K562 (cell line): ENCODE data around the gene MC1R. TPM values are rescaled to one million over a fixed set of nuclear protein-coding genes. Genes with fewer than 3 reads are reported as not detected.
A peak's percentile ranks its signal among the peaks of the same experiment; 100 is the strongest.

Experiments
- BDP1 ChIP-seq: IDR thresholded peaks from 3 replicates; pipeline ENCODE4 v1.6.1; 2011; ENCODE audit not compliant: insufficient read length, insufficient read depth
- CBFA2T3 ChIP-seq: fragments of 450-650 bp; IDR thresholded peaks from 2 replicates; pipeline ENCODE4 v1.6.1; 2017
- CREBBP ChIP-seq: IDR thresholded peaks from one replicate; pipeline ENCODE4 v1.6.1; 2012; ENCODE audit warnings: low read depth, mild to moderate bottlenecking, control low read depth, inconsistent platforms, low read length
- CTBP1 ChIP-seq: fragments of 450-650 bp; IDR thresholded peaks from 2 replicates; pipeline ENCODE4 v1.6.1; 2016; ENCODE audit warnings: borderline replicate concordance
- FOXK2 ChIP-seq, 2 experiments: fragments of 450-650 bp; IDR thresholded peaks in 1 of 2; conservative IDR thresholded peaks in 1 of 2; 2 replicates each; pipeline ENCODE4 v1.6.1; 2016; ENCODE audit warnings: low read depth in 2 of 2, mild to moderate bottlenecking in 1 of 2
- HEY1 ChIP-seq: fragments of 250-450 bp; sonication (Bioruptor Pico); IDR thresholded peaks from 2 replicates; pipeline ENCODE4 v1.5.0; 2020; ENCODE audit warnings: mild to moderate bottlenecking, moderate library complexity, borderline replicate concordance
- JUN ChIP-seq, 2 experiments: sonication (generic) in 1 of 2; formaldehyde crosslinking in 1 of 2; IDR thresholded peaks; 2 replicates each; pipeline versions ENCODE4 v1.6.1 to v1.8.0; 2012 to 2022; ENCODE audit warnings: borderline replicate concordance in 2 of 2, mild to moderate bottlenecking in 2 of 2, improper control_type of control experiment in 1 of 2, low read depth in 1 of 2, low read length in 1 of 2, missing genetic modification reagents in 1 of 2
- RUNX1 ChIP-seq: sonication (generic); IDR thresholded peaks from 2 replicates; pipeline ENCODE4 v1.6.1; 2016; ENCODE audit warnings: antibody characterized with exemption, low read depth
- TARDBP ChIP-seq: fragments of 450-650 bp; IDR thresholded peaks from 2 replicates; pipeline ENCODE4 v1.6.1; 2016
- ZNF445 ChIP-seq: fragments of 250-450 bp; sonication (Bioruptor Pico); IDR thresholded peaks from 2 replicates; pipeline ENCODE4 v1.4.0; 2020; ENCODE audit warnings: low read depth, mild to moderate bottlenecking, moderate library complexity
- polyA plus RNA-seq, 8 experiments: library from polyadenylated mRNA; depleted of rRNA in 4 of 8; stranded (reverse) in 5 of 8; unstranded in 3 of 8; fragments of >200 nt; fragmentation: Nextera tagmentation in 2 of 8; fragmentation: Illumina TruSeq in 1 of 8; extraction: Ambion mirVana in 2 of 8; extraction: Trizol in 1 of 8; gene quantifications; 2 replicates each; pipeline versions ENCODE4 v1.2.1 to v1.2.3, GENCODE V29; 2011 to 2014; ENCODE audit warnings: inconsistent platforms in 1 of 8, missing spikeins in 1 of 8
- total RNA-seq, 7 experiments: library from RNA; depleted of rRNA in 6 of 7; stranded (reverse); fragments of >200 nt in 6 of 7; fragmentation: Illumina TruSeq in 2 of 7; extraction: Trizol in 2 of 7; gene quantifications; 2 replicates each; pipeline versions ENCODE4 v1.2.1 to v1.2.3, GENCODE V29; 2011 to 2021; ENCODE audit warnings: low replicate concordance in 1 of 7
- TF ChIP-seq, protein P1 (sequence below), 2 experiments: fragments of 450-650 bp; conservative IDR thresholded peaks; 2 replicates each; pipeline ENCODE4 v1.6.1; 2017; ENCODE audit warnings: mild to moderate bottlenecking in 2 of 2, moderate library complexity in 2 of 2
- TF ChIP-seq, protein P2 (sequence below): fragments of 450-650 bp; IDR thresholded peaks from 2 replicates; pipeline ENCODE4 v1.6.1; 2016; ENCODE audit warnings: mild to moderate bottlenecking, moderate library complexity
- TF ChIP-seq, protein P3 (sequence below): fragments of 250-450 bp; sonication (Bioruptor Pico); IDR thresholded peaks from 2 replicates; pipeline ENCODE4 v1.8.0; 2021; ENCODE audit warnings: mild to moderate bottlenecking, moderate library complexity

MC1R gene
- total and polyA plus RNA-seq, 9 of the 15 experiments (the other 6 are each of a cell fraction or from before 2014, with no cell fraction given), result 0.14 to 5.3 (median 2.5) TPM; not detected in 1

DNA sequence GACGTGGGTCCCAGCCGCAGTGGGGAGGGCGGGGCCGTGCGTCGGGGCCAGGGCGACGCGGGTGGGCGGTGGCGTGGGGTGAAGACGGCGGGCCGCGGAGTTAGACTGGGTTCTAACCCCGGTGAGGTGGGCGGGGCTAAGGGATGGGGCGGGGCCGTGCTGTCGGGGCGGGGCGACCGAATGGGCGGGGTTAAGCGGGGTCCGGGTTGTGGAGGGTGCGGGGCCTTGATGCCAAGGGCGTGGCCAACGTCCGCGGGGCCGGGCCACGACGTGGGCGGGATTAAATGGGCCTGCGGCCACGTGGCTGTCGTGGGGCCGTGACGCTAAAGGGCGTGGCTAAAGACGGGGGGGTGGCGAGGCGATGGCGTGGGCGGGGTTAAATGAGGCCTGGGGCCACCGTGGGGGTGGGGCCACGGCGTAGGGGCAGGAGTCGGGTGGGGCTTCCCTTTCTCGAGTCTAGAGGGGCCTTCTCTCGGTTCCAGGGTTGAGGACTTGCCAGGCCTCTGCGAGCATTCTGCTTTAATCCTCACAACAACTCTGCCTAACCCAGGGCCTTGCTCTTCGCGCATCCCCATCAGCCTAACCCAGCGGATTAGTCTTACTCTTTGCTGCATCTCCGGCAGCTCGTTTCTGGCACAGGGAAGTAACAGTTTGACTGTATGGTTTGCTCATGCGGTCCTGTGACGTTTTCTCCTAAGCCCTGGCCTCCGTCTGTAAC lies 44.5 kb upstream of the MC1R start (continued):
- TF ChIP-seq, protein P1, sequence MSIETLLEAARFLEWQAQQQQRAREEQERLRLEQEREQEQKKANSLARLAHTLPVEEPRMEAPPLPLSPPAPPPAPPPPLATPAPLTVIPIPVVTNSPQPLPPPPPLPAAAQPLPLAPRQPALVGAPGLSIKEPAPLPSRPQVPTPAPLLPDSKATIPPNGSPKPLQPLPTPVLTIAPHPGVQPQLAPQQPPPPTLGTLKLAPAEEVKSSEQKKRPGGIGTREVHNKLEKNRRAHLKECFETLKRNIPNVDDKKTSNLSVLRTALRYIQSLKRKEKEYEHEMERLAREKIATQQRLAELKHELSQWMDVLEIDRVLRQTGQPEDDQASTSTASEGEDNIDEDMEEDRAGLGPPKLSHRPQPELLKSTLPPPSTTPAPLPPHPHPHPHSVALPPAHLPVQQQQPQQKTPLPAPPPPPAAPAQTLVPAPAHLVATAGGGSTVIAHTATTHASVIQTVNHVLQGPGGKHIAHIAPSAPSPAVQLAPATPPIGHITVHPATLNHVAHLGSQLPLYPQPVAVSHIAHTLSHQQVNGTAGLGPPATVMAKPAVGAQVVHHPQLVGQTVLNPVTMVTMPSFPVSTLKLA (conservative IDR thresholded peaks at IDR 0.05), result peak; percentile 95
- no peak for TF ChIP-seq ZNF445
- TF ChIP-seq HEY1 (CRISPR knock-in tag), result no peak
- TF ChIP-seq BDP1, result no peak
- TF ChIP-seq, protein P2, sequence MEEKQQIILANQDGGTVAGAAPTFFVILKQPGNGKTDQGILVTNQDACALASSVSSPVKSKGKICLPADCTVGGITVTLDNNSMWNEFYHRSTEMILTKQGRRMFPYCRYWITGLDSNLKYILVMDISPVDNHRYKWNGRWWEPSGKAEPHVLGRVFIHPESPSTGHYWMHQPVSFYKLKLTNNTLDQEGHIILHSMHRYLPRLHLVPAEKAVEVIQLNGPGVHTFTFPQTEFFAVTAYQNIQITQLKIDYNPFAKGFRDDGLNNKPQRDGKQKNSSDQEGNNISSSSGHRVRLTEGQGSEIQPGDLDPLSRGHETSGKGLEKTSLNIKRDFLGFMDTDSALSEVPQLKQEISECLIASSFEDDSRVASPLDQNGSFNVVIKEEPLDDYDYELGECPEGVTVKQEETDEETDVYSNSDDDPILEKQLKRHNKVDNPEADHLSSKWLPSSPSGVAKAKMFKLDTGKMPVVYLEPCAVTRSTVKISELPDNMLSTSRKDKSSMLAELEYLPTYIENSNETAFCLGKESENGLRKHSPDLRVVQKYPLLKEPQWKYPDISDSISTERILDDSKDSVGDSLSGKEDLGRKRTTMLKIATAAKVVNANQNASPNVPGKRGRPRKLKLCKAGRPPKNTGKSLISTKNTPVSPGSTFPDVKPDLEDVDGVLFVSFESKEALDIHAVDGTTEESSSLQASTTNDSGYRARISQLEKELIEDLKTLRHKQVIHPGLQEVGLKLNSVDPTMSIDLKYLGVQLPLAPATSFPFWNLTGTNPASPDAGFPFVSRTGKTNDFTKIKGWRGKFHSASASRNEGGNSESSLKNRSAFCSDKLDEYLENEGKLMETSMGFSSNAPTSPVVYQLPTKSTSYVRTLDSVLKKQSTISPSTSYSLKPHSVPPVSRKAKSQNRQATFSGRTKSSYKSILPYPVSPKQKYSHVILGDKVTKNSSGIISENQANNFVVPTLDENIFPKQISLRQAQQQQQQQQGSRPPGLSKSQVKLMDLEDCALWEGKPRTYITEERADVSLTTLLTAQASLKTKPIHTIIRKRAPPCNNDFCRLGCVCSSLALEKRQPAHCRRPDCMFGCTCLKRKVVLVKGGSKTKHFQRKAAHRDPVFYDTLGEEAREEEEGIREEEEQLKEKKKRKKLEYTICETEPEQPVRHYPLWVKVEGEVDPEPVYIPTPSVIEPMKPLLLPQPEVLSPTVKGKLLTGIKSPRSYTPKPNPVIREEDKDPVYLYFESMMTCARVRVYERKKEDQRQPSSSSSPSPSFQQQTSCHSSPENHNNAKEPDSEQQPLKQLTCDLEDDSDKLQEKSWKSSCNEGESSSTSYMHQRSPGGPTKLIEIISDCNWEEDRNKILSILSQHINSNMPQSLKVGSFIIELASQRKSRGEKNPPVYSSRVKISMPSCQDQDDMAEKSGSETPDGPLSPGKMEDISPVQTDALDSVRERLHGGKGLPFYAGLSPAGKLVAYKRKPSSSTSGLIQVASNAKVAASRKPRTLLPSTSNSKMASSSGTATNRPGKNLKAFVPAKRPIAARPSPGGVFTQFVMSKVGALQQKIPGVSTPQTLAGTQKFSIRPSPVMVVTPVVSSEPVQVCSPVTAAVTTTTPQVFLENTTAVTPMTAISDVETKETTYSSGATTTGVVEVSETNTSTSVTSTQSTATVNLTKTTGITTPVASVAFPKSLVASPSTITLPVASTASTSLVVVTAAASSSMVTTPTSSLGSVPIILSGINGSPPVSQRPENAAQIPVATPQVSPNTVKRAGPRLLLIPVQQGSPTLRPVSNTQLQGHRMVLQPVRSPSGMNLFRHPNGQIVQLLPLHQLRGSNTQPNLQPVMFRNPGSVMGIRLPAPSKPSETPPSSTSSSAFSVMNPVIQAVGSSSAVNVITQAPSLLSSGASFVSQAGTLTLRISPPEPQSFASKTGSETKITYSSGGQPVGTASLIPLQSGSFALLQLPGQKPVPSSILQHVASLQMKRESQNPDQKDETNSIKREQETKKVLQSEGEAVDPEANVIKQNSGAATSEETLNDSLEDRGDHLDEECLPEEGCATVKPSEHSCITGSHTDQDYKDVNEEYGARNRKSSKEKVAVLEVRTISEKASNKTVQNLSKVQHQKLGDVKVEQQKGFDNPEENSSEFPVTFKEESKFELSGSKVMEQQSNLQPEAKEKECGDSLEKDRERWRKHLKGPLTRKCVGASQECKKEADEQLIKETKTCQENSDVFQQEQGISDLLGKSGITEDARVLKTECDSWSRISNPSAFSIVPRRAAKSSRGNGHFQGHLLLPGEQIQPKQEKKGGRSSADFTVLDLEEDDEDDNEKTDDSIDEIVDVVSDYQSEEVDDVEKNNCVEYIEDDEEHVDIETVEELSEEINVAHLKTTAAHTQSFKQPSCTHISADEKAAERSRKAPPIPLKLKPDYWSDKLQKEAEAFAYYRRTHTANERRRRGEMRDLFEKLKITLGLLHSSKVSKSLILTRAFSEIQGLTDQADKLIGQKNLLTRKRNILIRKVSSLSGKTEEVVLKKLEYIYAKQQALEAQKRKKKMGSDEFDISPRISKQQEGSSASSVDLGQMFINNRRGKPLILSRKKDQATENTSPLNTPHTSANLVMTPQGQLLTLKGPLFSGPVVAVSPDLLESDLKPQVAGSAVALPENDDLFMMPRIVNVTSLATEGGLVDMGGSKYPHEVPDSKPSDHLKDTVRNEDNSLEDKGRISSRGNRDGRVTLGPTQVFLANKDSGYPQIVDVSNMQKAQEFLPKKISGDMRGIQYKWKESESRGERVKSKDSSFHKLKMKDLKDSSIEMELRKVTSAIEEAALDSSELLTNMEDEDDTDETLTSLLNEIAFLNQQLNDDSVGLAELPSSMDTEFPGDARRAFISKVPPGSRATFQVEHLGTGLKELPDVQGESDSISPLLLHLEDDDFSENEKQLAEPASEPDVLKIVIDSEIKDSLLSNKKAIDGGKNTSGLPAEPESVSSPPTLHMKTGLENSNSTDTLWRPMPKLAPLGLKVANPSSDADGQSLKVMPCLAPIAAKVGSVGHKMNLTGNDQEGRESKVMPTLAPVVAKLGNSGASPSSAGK, result no peak
- TF ChIP-seq, protein P3, sequence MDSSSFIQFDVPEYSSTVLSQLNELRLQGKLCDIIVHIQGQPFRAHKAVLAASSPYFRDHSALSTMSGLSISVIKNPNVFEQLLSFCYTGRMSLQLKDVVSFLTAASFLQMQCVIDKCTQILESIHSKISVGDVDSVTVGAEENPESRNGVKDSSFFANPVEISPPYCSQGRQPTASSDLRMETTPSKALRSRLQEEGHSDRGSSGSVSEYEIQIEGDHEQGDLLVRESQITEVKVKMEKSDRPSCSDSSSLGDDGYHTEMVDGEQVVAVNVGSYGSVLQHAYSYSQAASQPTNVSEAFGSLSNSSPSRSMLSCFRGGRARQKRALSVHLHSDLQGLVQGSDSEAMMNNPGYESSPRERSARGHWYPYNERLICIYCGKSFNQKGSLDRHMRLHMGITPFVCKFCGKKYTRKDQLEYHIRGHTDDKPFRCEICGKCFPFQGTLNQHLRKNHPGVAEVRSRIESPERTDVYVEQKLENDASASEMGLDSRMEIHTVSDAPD, result no peak
- peak; percentile 32; the same call in 1 of the 2 replicates for TF ChIP-seq JUN (IDR thresholded peaks at IDR 0.05; ENCODE audit: borderline replicate concordance, low read depth, low read length)
- TF ChIP-seq JUN (CRISPR knock-in tag; IDR thresholded peaks at IDR 0.05; ENCODE audit: borderline replicate concordance), result no peak
- TF ChIP-seq RUNX1, result no peak
- TF ChIP-seq TARDBP, result no peak
- no peak for TF ChIP-seq CBFA2T3
- TF ChIP-seq CTBP1, result 0 out of 2 replicates have a peak, but pooled peaks have one; percentile 19
- no peak for TF ChIP-seq CREBBP
- peak in 1 of 2 experiments; percentile 4; a peak in 1 of 4 replicates for TF ChIP-seq FOXK2 (conservative IDR thresholded peaks at IDR 0.05 in 1 of 2, IDR thresholded peaks at IDR 0.05 in 1 of 2; ENCODE audit: low read depth in 2 of 2)
